HL-60/S4 treated with phorbol 12-myristate 13-acetate at 8.2 ng/mL for 4 days and 3 days (cell line): Measurements from ENCODE around the gene MFSD6.

Source experiments
- in situ Hi-C: fragments of 300-500 bp; cut with MboI; formaldehyde crosslinking; loops from 2 replicates; pipeline ENCODE4 v1.15.0; 2022; ENCODE audit warnings: low sequenced_read_pairs

Gene MFSD6

DNA sequence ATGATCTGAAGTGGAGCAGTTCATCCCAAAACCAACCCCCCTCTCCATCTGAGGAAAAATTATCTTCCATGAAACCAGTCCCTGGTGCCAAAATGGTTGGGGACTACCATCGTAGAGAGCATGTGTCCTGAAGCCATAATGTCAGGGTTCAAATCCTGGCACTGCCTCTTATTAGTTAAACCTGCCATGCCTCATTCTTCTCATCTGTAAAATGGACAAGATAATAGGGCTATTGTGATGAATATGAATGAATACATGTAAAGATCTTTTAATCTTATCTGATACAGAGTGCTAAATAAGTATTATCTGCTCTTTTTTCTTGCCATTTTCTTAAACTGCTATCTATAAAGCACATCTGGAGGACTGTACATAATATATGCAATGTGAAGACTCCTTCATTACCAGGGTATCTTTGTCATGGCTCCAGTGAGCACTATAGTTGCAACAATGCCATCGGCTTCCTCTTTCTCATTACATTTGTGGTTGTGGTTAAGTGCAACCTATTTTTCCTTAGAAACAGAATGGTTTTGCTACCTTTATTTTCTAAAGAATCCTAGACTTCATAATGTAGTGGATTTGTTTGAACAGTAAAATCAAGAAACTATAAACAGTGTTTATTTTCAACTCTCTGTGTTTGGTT lies 27.0 kb downstream of the MFSD6 start:
- in situ Hi-C loops, result no loop called here

DNA sequence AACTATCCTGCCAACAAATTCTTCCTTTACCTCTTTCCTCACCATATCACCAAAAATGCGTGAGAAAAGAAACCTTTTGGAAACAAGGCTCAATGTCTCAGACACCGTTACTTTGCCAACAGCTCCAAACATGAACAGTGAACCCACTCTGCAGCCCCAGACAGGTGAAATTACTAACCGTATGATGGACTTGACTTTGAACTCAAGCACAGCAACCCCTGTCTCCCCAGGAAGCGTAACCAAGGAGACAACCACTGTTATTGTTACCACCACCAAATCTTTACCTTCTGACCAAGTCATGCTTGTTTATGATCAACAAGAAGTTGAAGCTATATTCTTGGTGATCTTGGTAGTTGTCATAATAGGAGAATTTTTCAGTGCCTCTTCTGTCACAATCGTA lies 28.4 kb downstream of the MFSD6 start:
- in situ Hi-C loops, result no loop called here

DNA sequence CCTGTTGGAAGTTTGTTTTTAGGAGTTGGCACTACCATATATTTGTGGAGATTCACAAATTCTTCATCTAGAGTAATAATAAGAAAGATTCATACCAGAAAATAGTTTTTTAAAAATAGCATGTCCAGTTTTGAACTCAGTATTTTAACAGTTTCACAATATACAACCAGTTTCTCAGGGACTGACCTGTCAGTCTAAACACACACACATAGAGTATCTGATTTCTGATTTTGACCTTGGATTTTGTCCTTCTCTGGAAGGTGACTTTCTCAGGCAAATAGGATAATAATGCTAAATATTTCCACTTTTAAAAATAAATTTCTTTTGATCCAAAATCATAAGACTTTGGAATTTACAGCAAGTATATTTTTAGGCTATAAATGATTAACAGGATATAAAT lies 32.0 kb downstream of the MFSD6 start:
- in situ Hi-C loops, result no loop called here

DNA sequence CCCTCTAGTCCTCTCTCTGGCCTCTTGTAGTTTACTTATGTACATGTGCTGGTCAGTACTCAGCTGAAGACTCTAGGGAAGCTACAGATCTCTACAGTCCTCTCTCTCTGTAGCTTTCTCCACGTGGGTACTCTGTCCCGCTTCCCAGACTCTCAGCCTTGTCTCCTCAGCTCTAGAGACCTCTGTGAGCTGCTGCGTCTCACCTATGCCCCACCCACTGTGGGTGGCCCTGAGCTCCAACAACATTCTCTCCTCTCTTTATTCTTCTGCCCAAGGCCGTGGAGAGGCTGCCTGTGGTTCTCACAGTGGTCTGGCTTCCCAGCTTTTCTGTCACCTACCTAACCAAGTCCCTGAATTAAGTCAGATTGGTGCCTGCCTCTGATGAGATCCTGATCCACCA lies 33.4 kb downstream of the MFSD6 start:
- in situ Hi-C loops, result no loop called here

DNA sequence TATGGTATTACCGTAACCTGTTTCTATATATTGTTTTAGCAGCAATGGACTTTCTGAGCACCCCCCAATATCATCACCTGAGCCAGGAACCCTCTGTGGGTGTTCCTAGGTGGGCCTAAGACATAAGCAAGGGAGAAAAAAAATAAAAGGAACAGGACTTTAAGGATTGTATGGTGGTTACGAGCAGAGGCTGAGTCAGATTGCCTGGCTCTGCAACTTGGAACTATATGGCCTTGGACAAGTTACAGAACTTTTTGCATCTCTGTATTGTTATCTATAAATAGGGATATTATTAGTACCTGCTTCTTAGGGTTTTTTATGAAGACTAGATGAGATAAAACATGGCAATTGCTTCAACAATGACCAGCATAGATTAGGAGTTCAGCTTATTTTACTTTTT lies 34.9 kb downstream of the MFSD6 start:
- in situ Hi-C loops, result no loop called here

DNA sequence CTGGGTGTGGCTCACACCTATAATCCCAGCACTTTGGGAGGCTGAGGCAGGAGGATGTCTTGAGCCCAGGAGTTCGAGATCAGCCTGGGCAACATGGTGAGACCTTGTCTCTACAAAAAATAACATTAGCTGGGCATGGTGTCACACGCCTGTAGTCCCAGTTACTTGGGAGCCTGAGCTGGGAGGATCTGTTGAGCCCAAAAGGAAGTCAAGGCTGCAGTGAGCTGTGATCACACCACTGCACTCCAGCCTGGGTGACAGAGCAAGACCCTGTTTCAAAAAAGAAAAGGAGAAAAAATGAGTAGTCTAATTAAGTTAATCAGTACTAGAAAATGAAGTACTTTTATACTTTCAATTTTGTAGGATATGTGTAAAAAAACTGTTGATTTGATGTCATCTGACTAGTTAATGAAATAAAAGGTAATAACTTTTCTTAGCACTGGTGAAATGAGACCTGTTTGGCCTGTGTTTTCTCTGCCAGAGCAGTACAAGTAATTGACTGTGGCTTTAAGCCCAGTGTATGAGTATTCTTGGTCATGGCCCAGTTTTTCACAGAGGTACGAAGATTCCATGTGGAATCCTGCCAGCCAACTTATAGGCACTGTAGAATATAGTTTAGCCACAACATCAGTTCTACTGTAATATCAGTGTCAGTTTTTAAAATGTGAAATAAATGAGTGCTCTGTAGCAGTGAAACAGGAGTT lies 35.8 kb downstream of the MFSD6 start:
- in situ Hi-C loops, result no loop called here

DNA sequence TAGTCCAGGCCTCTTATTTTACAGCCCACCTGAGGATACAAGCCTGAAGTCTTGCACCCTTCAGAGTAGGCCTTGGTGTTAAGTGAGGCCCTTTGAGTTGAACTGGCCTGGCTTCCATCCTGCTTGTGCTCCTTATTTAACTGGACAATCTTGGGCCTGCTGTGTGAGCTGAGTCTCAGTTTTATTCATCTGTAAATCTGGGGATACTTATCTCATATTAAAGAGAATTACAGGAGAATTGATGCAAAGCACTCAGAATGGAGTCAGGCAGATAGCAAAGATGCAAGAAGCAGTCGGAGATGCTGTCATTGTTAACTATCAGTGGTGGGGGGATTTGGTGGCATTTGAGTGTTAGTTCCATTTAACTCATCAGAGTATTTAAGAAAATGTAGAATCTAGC lies 36.8 kb downstream of the MFSD6 start:
- in situ Hi-C loops, result no loop called here

DNA sequence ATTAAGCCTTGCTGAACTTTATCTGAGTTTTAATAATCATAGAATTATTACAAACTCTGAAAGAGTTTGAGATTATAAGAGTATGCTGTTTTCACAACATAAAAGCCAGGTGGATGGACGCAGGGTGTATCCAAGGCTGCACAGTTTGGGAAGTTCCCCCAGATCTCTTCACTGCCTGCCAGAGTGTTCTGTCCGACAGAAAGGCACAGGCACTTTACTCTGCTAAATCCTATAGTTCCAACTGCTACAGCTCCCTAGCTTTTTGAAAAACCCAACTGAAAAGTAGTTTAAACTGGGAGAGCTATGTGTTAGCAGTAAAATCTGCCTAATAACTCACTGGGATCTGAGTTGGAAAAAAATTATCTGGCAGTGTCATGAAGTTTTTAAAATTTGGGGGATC lies 38.0 kb downstream of the MFSD6 start:
- in situ Hi-C loops, result no loop called here

DNA sequence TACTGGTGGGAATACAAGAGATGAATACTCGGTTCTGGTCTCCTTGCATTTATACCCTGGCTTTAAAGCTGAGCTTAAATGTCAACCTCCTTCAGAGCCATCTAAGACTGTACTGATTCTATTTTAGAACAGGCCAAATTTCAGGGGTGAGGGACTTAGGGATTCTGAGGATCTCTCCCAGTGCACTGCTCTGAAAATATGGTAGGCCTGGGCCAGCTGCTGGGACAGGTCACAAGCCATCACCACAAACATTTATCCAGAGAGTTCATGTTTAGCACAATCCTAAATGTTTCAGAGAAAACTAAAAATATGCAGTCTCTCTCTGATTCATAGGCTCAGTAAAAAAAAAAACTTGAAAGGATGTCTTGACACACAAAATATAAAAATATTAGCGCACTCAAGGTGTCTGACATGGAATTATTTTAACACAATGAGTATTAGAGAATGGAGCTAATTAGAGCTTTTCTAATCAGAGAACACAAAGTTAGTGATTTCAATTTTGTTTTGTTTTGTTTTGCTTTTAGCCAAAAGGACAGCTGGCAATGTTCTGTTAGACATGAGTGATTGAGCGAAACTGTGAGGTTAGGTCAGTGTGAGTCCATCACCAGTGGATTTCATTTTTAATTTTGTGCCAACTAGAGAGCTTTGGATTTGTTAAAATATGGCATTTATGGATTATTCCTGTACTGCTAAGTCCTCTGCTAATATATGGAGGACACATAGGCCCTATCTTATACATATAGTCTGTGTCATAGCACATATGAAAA lies 38.8 kb downstream of the MFSD6 start:
- in situ Hi-C loops, result no loop called here

DNA sequence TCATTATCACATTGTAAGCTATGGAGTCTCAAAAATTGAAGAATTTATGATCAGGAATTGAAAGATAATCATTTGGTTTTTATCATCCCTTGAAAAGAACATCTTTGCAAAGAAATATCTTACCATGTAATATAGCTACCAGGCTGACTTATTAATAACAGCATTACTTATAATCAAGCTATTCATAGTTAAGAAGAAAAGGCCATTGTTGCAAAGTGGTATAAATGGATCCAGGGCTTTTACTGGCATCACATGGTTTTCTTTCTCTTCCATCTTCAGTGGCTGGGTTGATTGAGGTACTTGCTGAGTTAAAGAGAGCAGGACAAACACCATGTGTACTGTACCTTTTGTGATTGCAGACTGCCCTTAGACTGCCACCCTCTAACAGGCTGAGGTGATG lies 39.6 kb downstream of the MFSD6 start:
- in situ Hi-C loops, result no loop called here

DNA sequence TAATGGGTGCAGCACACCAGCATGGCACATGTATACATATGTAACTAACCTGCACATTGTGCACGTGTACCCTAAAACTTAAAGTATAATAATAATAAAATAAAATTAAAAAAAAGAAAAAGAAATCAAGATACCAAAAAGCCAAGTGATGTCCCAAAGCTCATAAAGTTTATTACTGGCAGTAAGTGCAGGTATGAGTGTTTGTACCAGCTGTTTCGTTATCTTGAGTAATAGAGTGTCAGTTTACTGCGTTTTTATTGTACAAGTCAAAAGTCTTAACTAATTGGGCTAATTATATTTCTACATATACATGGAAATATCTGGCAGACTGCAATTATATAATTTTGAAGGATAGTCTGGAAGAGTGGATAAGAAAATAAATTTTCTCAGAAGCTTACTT lies 41.8 kb downstream of the MFSD6 start:
- in situ Hi-C loops, result no loop called here

DNA sequence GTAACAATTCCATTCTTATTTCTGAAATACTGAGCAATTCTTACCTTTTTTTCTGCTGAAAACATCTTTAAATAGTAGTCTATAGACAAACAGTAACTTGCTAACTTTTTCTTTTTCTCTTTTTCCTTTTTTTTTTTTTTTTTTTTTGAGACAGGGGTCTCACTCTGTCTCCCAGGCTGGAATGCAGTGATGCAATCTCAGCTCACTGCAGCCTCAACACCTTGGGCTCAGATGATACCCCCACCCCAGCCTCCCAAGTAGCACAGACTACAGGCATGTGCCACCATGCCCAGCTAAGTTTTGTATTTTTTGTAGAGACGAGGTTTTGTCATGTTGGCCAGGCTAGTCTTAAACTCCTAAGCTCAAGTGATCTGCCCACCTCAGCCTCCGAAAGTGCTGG lies 42.2 kb downstream of the MFSD6 start:
- in situ Hi-C loops, result no loop called here

DNA sequence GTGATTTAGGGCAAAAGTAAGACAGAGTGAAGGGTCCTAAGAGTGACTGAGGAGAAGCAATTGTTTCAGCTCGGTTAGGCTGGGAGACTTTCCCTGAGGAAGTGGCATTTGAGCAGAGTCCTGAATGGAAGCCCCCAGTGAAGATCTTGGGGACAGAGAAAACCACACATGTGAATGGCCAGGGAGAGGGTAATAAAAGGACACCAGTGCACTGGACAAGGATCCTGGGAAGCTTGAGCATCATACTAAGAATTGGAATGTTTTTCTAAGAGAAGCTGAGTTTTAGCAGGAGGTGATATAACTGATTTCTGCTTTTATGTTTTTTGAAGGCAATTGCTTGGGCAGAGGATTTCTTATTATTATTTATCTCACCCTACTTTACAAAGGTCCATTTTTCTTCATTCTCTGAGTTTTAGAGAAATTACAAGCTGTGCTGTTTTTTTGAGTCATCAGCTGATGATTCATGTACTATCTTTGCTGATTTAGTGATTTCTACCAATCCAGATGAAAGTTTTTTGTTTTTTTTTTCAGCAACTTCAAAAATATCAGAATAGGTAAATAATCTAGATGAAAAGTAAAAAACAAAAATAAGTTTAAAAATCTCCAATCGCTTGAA lies 43.5 kb downstream of the MFSD6 start:
- in situ Hi-C loops, result no loop called here

DNA sequence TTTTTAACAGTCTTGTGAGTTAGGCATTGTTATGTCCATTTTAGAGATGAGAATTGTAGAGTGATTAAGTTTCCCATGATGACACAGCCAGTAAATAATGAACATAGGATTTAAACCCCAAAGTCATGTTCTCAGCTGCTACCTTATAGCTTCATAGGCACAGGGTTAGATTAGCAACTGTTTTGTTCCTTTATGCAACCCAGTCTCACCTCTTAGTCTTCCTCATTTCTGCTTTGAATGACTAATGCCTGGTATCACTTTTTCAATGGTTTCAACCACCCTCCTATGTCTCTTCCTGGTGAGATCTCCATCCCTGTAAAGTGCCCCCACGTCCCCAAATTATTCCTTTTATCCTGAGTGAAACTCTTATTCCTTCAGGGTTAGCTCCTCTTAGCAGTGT lies 44.3 kb downstream of the MFSD6 start:
- in situ Hi-C loops, result no loop called here

DNA sequence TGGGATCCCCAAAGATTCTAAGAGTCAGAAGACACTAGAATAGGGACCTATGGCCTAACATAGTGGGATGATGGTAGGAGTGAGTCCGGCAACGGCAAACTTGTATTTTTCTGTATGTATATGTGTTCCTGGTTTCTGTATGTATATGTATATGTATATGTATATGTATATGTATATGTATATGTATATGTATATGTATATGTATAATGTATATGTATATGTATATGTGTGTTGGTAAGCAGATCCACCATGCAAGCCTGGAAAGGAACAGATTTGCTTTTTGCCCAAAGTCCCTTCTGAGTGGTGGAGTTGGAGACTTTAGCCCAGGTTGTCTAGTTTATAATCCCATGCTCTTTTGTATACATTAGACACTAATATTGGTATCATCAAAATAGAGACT lies 46.6 kb downstream of the MFSD6 start:
- in situ Hi-C loops, result no loop called here

DNA sequence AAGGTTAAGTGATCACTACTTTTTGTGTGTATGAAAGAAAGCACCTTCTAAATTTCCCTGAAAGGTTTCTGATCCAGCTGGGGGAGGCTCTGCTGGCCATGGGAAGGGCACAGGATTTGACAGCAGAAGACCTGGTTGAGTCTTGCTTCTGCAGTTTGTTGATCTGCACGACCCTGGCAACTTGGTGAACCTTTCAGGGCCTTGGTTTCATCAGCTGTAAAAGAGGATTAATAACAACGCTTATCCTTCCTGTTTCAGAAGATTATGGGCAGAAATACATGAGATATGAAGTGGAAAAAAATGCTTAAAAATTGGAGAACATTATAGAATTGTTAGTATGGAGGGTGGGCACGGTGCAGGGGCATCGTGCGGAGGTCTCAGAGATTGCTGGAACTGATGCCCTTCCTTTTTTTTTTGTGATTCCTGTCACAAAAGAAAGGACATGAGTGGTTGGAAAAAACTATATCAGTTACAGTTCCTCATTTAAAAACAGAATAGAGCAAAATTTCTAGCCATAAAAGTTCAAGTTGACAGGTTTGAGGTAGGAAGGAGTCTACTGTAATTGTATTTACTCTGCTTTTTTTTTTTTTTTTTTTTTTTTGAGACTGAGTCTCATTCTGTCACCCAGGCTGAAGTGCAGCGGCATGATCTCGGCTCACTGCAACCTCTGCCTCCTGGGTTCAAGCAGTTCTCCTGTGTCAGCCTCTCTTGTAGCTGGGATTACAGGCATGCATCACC lies 47.4 kb downstream of the MFSD6 start:
- in situ Hi-C loops, result no loop called here

DNA sequence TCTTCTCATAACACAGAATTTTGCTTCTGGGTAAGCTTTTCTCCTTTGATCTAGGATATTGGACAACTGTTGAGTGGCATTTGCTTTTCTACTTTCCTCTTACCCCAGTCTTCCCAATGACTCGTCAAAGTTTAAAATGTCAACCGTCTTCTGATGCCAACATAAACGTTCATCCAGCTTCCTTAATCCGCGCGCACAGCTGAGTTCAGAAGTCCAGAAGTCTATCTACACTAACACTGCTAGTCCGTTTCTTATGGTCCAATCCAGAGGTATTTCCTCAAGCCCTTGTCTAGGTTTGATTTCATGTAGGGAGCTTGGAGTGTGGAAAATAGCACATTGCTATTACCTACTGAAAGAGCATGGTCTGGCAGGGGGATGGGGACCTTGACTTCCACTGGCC lies 48.7 kb downstream of the MFSD6 start:
- in situ Hi-C loops, result no loop called here

DNA sequence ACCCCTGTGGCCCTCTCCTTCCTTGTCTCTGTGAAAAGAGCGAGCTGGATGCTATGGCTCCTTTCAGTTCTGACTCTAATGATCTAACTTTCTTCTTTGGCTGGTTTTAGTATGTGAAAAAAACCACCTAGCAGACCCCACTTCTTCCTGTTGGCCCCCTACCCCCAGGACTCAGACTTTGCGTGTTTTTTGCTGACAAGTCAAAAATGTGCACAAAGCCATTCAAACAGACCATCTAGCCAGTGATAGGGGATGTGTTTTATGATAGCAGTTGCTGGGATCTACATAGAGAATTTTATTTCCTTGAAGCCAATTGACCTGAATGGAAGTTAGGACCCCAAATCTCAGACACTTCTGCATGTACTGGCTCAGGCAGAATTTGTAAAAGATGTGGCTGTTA lies 49.1 kb downstream of the MFSD6 start:
- in situ Hi-C loops, result no loop called here

DNA sequence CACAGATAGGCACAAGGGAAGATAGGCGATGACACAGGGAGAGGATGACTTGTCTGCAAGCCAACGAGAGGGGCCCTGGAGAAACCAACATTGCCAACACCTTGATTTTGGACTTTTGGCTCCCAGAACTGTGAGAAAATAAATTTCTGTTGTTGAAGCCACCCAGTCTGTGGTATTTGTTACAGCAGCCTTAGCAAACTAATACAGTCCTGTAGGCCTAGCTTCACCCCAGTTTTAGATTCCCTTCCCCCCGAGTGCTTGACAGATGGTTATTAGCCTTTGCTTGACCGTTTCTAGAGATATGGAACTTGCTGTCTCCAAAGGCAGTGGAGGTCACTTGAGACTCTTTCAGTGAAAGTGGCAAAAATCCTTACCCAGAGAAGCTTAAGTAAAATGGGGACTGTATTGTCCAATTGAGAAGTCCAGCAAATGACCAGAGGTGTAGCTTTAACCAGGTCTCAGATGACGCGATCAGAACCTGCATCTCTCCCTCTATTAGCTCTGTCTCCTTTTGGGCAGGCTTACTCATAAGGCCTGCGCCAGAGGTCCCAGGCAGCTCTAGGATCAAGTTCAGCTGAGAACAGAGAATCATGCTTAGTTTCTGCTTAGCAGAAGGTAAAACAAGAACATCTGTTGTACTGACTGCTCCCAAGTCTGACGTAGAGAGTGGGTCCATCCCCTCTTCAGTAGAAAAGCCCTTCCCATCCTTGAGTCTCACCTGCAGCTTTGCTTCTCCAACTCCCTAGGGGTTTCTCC lies 50.4 kb downstream of the MFSD6 start:
- in situ Hi-C loops, result no loop called here

DNA sequence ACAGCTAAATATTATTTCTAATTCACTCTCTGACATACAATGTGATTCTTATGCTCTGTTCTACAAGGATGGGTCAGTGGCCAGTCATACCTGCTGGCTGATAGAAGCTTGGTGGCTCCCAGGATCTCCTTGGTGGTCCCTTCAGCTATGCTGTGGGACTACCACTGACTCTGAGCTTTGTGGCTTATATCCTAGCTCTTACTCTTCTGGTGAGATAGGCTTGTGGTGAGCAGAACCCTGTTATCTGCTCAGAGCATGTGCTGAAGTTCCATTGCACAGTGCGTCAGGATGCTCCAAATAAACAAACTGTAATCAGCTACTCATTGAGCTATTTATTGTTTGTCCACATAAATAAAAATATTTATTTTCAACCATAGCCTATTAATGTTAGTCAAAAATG lies 51.7 kb downstream of the MFSD6 start:
- in situ Hi-C loops, result no loop called here
